H1 (cell line): ENCODE results near the gene FANCF. TPM values are rescaled to one million over a fixed set of nuclear protein-coding genes. Genes with fewer than 3 reads are reported as not detected.

Experiments used
- JUN ChIP-seq: IDR thresholded peaks from 2 replicates; pipeline ENCODE4 v1.6.1; 2011; ENCODE audit warnings: low read depth, mild to moderate bottlenecking, improper control_type of control experiment, low read length
- POLR2A ChIP-seq, 2 experiments: IDR thresholded peaks; 1 replicate in 1 of 2; 2 replicates in 1 of 2; pipeline ENCODE4 v1.6.1; 2011; ENCODE audit warnings: low read depth in 2 of 2, low read length in 2 of 2, mild to moderate bottlenecking in 2 of 2; ENCODE audit errors: control extremely low read depth in 1 of 2
- TEAD4 ChIP-seq: IDR thresholded peaks from 2 replicates; pipeline ENCODE4 v1.6.1; 2012; ENCODE audit warnings: low read depth, low read length, inconsistent platforms, mixed read lengths
- polyA plus RNA-seq, 7 experiments: library from polyadenylated mRNA; depleted of rRNA in 3 of 7; stranded (reverse) in 5 of 7; unstranded in 2 of 7; fragments of >200 nt in 5 of 7; fragments of 200-250 nt in 2 of 7; gene quantifications; 1 replicate in 5 of 7; 2 replicates in 1 of 7; 4 replicates in 1 of 7; pipeline versions ENCODE4 v1.2.1 to v1.2.3, GENCODE V29; 2011 to 2013; ENCODE audit warnings: missing spikeins in 2 of 7, mixed read lengths in 2 of 7
- total RNA-seq: library from RNA; stranded (reverse); fragmentation: NEBNext Ultra II Directional; extraction: Animal tissue kit (Norgen Biotek cat#: 25700); gene quantifications from 2 replicates; pipeline ENCODE4 v1.2.1, GENCODE V29; 2021
- TF ChIP-seq, protein P1 (sequence below): IDR thresholded peaks from 2 replicates; pipeline ENCODE4 v1.6.1; 2011; ENCODE audit warnings: low read depth, mild to moderate bottlenecking, low read length; ENCODE audit not compliant: insufficient read depth

FANCF gene
- total and polyA plus RNA-seq, 2 of the 8 experiments (the other 6 are each of a cell fraction or from before 2014, with no cell fraction given): 10.0 to 29.4 TPM

DNA sequence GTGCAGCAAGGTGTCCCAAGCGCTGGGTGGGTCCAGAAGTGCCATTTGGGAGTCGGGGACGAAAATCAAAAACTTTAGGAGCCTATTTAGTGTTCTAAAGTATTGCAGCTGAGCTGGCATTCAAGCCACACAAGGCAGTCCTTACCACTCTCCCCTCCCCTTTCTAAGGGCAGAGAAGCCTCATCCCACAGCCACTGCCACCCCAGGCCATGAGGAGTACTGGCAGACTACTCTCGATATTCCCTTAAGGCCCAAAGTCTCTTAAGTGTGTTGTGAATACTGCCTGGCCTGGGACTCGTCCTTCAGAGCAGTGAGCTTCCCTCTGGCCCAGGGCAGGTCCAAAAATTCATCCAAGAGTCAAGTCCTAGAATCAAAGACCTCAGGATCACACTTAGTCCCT is 7.8 kb downstream of the FANCF start (continued):
- TF ChIP-seq POLR2A (IDR thresholded peaks at IDR 0.05; ENCODE audit: control extremely low read depth in 1 of 2, low read depth in 2 of 2, low read length in 2 of 2) (no peak), JUN (no peak), TEAD4 (no peak)
- TF ChIP-seq, protein P1, sequence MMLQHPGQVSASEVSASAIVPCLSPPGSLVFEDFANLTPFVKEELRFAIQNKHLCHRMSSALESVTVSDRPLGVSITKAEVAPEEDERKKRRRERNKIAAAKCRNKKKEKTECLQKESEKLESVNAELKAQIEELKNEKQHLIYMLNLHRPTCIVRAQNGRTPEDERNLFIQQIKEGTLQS: no peak
